T-cell (primary cell): ENCODE data around the gene RNF150. TPM values are rescaled to one million over a fixed set of nuclear protein-coding genes. Genes with fewer than 3 reads are reported as not detected.
A peak's percentile ranks its signal among the peaks of the same experiment; 100 is the strongest.

Source experiments
- ATAC-seq, 4 experiments: fragments of 200-7000 bp in 3 of 4; fragments of 150-1000 bp in 1 of 4; cut with Tn5 transposase; replicated peaks in 1 of 4; 1 replicate in 3 of 4; 2 replicates in 1 of 4; pipeline ENCODE4 v1.10.0; 2021; ENCODE audit warnings: moderate library complexity in 3 of 4, mild to moderate bottlenecking in 2 of 4, moderate number of reproducible peaks in 1 of 4
- CTCF ChIA-PET, 2 donors: fragments of 300-600 bp; sonication (Branson Sonifier 250); formaldehyde crosslinking; loops; one replicate each; lab custom pipeline; 2022; ENCODE audit warnings: antibody characterized with exemption in 2 of 2; lab: Charles Lee
- POLR2A ChIA-PET, 2 donors: fragments of 300-600 bp; sonication (Branson Sonifier 250); formaldehyde crosslinking; loops; one replicate each; lab custom pipeline; 2022; ENCODE audit warnings: antibody characterized with exemption in 2 of 2; lab: Charles Lee
- DNase-seq, 35 experiments: peaks; one replicate each; pipeline versions ENCODE4 v3.0.0 to v3.0.0-alpha.2; 2013 to 2023
- H3K27ac ChIP-seq: one replicate; pipeline ENCODE4 v1.5.1; 2013; ENCODE audit warnings: low read length
- H3K27me3 ChIP-seq, 2 experiments: replicated peaks in 1 of 2; 1 replicate in 1 of 2; 2 replicates in 1 of 2; pipeline versions ENCODE4 v1.6.1 to v1.7.0; 2013; ENCODE audit warnings: low read length in 1 of 2, mixed read lengths in 1 of 2; ENCODE audit not compliant: control insufficient read depth in 2 of 2, insufficient read depth in 2 of 2; ENCODE audit errors: extremely low read depth in 1 of 2
- H3K36me3 ChIP-seq, 2 donors: 1 replicate in 1 of 2; 2 replicates in 1 of 2; pipeline versions ENCODE4 v1.6.1 to v1.7.0; 2013; ENCODE audit warnings: low read length in 1 of 2; ENCODE audit not compliant: control insufficient read depth in 2 of 2, insufficient read depth in 1 of 2; ENCODE audit errors: extremely low read depth in 1 of 2
- H3K4me1 ChIP-seq, 2 experiments: 1 replicate in 1 of 2; 2 replicates in 1 of 2; pipeline versions ENCODE4 v1.6.1 to v1.7.0; 2013; ENCODE audit warnings: low read length in 2 of 2, mixed read lengths in 1 of 2; ENCODE audit not compliant: insufficient read depth in 2 of 2, control insufficient read depth in 1 of 2; ENCODE audit errors: extremely low read depth in 1 of 2
- H3K4me3 ChIP-seq, 2 donors: 1 replicate in 1 of 2; 2 replicates in 1 of 2; pipeline versions ENCODE4 v1.5.1 to v1.7.0; 2013; ENCODE audit warnings: mild to moderate bottlenecking in 2 of 2, low read length in 1 of 2, moderate library complexity in 1 of 2; ENCODE audit not compliant: control insufficient read depth in 1 of 2; ENCODE audit errors: extremely low read depth in 1 of 2
- H3K9me3 ChIP-seq: 2 replicates; pipeline ENCODE4 v1.7.0; 2013
- H3K27ac Mint-ChIP-seq, 2 donors: one replicate each; pipeline ENCODE4 v1.8.0; 2020 to 2021; ENCODE audit warnings: mild to moderate bottlenecking in 2 of 2, mixed read lengths in 2 of 2
- H3K27me3 Mint-ChIP-seq, 2 donors: one replicate each; pipeline ENCODE4 v1.8.0; 2021 to 2022; ENCODE audit warnings: mixed read lengths in 2 of 2
- H3K36me3 Mint-ChIP-seq: one replicate; pipeline ENCODE4 v1.8.0; 2021; ENCODE audit warnings: mixed read lengths
- H3K4me1 Mint-ChIP-seq, 3 donors: one replicate each; pipeline ENCODE4 v1.8.0; 2020 to 2022; ENCODE audit warnings: mixed read lengths in 3 of 3, mild to moderate bottlenecking in 1 of 3
- H3K4me3 Mint-ChIP-seq, 3 donors: one replicate each; pipeline ENCODE4 v1.8.0; 2020 to 2022; ENCODE audit warnings: mild to moderate bottlenecking in 3 of 3, mixed read lengths in 3 of 3, moderate library complexity in 3 of 3
- H3K9me3 Mint-ChIP-seq, 3 donors: one replicate each; pipeline ENCODE4 v1.8.0; 2020 to 2022; ENCODE audit warnings: mixed read lengths in 3 of 3
- WGBS: methylation state at CpG from one replicate; pipeline ENCODE4 v1.1.5; 2013; ENCODE audit warnings: missing lambda C conversion rate; ENCODE audit not compliant: insufficient coverage; 5-methylcytosine and 5-hydroxymethylcytosine counted together
- total RNA-seq, 35 experiments: library from RNA in 6 of 35; stranded (reverse) in 6 of 35; fragments of 120-200 nt in 1 of 35; gene quantifications; one replicate each; pipeline versions ENCODE4 v1.2.1 to v1.2.4 and lab custom pipeline; 2013 to 2026

RNF150 gene
- total RNA-seq, 5 donors from 2014 or later (not counting 1 experiment from before 2014, with no cell fraction given): 0.09 to 0.35 (median 0.30) TPM; not detected in 2

DNA sequence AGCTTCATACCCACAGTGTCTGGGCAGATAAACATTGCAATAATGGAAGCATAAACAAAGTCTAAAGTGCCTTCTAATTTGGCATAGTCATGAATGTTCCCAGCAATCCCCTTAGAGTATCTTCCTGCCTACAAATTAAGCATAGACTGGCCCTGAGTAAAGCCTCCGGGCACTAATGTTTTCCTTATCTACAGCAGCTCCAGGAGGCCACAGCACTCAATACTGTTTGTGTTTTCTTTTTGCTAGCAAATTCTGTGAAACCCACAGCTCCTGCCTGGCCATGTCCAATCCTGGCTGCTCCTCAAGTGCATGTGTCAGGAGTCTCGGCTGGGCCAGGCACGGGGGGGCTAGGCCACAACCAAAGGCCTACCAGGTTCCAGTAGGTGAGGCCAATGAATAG lies 274.4 kb downstream of the RNF150 start:
- H3K4me1 Mint-ChIP-seq: peaks cover 0 to 9% (median 9%) of the 10 kb centered on the region in 3 donors
- ChIA-PET CTCF (interaction anchor here (0.8 to 1.2 kb wide), 3 partner anchors 11 to 14 kb away, joined by 3 to 6 read pairs (median 4); no protein-coding TSS in a partner anchor), POLR2A (no interaction called here)
- peaks cover 0 to 4% of the 10 kb centered on the region in 2 experiments for H3K27me3 ChIP-seq
- H3K9me3 Mint-ChIP-seq: no peaks in the 10 kb centered on the region
- no peak overlapping the region for H3K27ac ChIP-seq
- no peaks in the 10 kb centered on the region for H3K36me3 ChIP-seq
- H3K4me3 Mint-ChIP-seq: no peak overlapping the region
- peaks cover 9 to 12% of the 10 kb centered on the region in 2 donors for H3K27me3 Mint-ChIP-seq
- no peaks in the 10 kb centered on the region for H3K9me3 ChIP-seq
- DNase-seq: no peak
- ATAC-seq: no peak
- H3K4me3 ChIP-seq: no peak overlapping the region
- H3K36me3 Mint-ChIP-seq: no peaks in the 10 kb centered on the region
- no peaks in the 10 kb centered on the region for H3K4me1 ChIP-seq
- WGBS: no CpG with 5 or more reads among the region's 3 CpGs
- H3K27ac Mint-ChIP-seq: no peak overlapping the region

DNA sequence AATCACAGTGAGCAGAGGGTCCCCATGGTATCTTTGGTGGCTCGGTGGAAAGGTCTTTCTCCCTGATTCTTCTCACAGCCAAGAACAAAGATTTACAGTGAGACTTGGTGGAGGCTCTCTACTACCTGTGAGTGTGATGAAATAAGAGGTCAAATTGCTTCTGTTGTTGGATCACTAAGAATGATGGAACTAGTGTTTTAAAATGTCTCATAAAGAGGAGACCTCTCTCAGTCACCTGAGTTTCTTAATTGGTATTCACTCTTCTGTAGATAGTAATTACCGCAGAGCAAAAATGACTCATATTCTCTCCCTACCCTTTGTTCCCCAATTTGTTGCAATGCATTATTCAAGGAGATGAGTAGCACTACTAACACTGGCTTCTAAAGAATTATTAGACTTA lies 276.2 kb downstream of the RNF150 start:
- Mint-ChIP-seq H3K36me3 (no peaks in the 10 kb centered on the region), H3K4me3 (no peak overlapping the region), H3K4me1 (peaks cover 0 to 3% (median under 1%) of the 10 kb centered on the region in 3 donors), H3K9me3 (no peaks in the 10 kb centered on the region), H3K27me3 (peaks cover 11 to 16% of the 10 kb centered on the region in 2 donors), H3K27ac (no peak overlapping the region)
- ATAC-seq (no peak), DNase-seq (no peak)
- Histone ChIP-seq H3K4me1 (no peaks in the 10 kb centered on the region), H3K27me3 (peaks cover 0 to 4% of the 10 kb centered on the region in 2 experiments), H3K27ac (no peak overlapping the region), H3K4me3 (no peak overlapping the region), H3K36me3 (no peaks in the 10 kb centered on the region), H3K9me3 (no peaks in the 10 kb centered on the region)
- no CpG with 5 or more reads among the region's 2 CpGs for WGBS
- POLR2A ChIA-PET: no interaction called here
- CTCF ChIA-PET: interaction anchor here in 1 of 2 donors (0.6 kb wide), 1 partner anchor 1228 kb away, joined by 5 read pairs; no protein-coding TSS in a partner anchor

DNA sequence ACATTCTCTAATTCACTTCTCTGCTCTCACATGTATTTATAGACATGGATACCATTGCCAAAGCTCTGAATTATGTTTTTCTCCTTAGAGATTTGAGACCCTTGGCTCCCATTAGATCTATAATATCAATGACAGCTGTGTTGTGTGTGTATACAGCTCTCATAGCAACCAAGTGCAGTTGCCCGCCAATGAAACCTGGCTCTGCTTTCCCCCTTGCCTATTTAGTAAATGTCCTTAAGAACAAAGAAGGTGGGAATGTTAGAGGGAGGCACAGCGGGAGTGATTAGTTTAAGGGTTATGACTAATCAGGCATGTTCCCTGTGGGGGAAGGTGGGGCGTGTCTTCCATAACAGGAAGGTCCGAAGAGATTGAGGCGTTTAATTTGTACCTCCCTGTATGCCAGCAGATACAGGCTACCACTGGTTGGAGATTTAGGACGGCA lies 276.6 kb downstream of the RNF150 start:
- WGBS: 81% methylated on average over 3 of the region's 6 CpGs
- H3K4me3 Mint-ChIP-seq: no peak overlapping the region
- H3K9me3 Mint-ChIP-seq: no peaks in the 10 kb centered on the region
- no peaks in the 10 kb centered on the region for H3K4me1 ChIP-seq
- no peak overlapping the region for H3K27ac Mint-ChIP-seq
- ChIA-PET POLR2A (no interaction called here), CTCF (no interaction called here)
- no peak overlapping the region for H3K27ac ChIP-seq
- H3K9me3 ChIP-seq: no peaks in the 10 kb centered on the region
- no peak overlapping the region for H3K4me3 ChIP-seq
- no peaks in the 10 kb centered on the region for H3K36me3 Mint-ChIP-seq
- H3K27me3 Mint-ChIP-seq: peaks cover 10 to 15% of the 10 kb centered on the region in 2 donors
- peaks cover 0 to 3% (median 0%) of the 10 kb centered on the region in 3 donors for H3K4me1 Mint-ChIP-seq
- H3K27me3 ChIP-seq: peaks cover 0 to 4% of the 10 kb centered on the region in 2 experiments
- no peaks in the 10 kb centered on the region for H3K36me3 ChIP-seq
- ATAC-seq: no peak
- no peak for DNase-seq

- H3K27ac Mint-ChIP-seq: no peak overlapping the region
- ChIA-PET CTCF (no interaction called here), POLR2A (no interaction called here)
- DNase-seq (no peak), ATAC-seq (no peak)
- Histone ChIP-seq H3K27ac (no peak overlapping the region), H3K4me1 (no peaks in the 10 kb centered on the region), H3K27me3 (peaks cover 0 to 4% of the 10 kb centered on the region in 2 experiments), H3K9me3 (no peaks in the 10 kb centered on the region), H3K36me3 (no peaks in the 10 kb centered on the region), H3K4me3 (no peak overlapping the region)
- no peaks in the 10 kb centered on the region for H3K9me3 Mint-ChIP-seq
- H3K4me1 Mint-ChIP-seq: no peaks in the 10 kb centered on the region
- no peak overlapping the region for H3K4me3 Mint-ChIP-seq
- H3K36me3 Mint-ChIP-seq: no peaks in the 10 kb centered on the region
- peaks cover 14 to 15% of the 10 kb centered on the region in 2 donors for H3K27me3 Mint-ChIP-seq
- 50% methylated on average over 1 of the region's 2 CpGs for WGBS
Measured at GRCh38 chr4:140854168-140854567, 279.1 kb downstream of the RNF150 start.

GRCh38 chr4:140851804-140852203 lies 281.5 kb downstream of the RNF150 start:
- Histone ChIP-seq H3K27me3 (peaks cover 0 to 4% of the 10 kb centered on the region in 2 experiments), H3K36me3 (no peaks in the 10 kb centered on the region), H3K27ac (no peak overlapping the region), H3K4me1 (no peaks in the 10 kb centered on the region), H3K9me3 (no peaks in the 10 kb centered on the region), H3K4me3 (no peak overlapping the region)
- no peaks in the 10 kb centered on the region for H3K4me1 Mint-ChIP-seq
- no peaks in the 10 kb centered on the region for H3K9me3 Mint-ChIP-seq
- POLR2A ChIA-PET: no interaction called here
- ATAC-seq (no peak), DNase-seq (no peak)
- CTCF ChIA-PET: interaction anchor here in 1 of 2 donors (0.5 kb wide), 1 partner anchor 14 kb away, joined by 3 read pairs; no protein-coding TSS in a partner anchor
- no peaks in the 10 kb centered on the region for H3K36me3 Mint-ChIP-seq
- peaks cover 16 to 17% of the 10 kb centered on the region in 2 donors for H3K27me3 Mint-ChIP-seq
- no peak overlapping the region for H3K4me3 Mint-ChIP-seq
- WGBS: no CpG with 5 or more reads among the region's 1 CpG
- H3K27ac Mint-ChIP-seq: no peak overlapping the region

DNA sequence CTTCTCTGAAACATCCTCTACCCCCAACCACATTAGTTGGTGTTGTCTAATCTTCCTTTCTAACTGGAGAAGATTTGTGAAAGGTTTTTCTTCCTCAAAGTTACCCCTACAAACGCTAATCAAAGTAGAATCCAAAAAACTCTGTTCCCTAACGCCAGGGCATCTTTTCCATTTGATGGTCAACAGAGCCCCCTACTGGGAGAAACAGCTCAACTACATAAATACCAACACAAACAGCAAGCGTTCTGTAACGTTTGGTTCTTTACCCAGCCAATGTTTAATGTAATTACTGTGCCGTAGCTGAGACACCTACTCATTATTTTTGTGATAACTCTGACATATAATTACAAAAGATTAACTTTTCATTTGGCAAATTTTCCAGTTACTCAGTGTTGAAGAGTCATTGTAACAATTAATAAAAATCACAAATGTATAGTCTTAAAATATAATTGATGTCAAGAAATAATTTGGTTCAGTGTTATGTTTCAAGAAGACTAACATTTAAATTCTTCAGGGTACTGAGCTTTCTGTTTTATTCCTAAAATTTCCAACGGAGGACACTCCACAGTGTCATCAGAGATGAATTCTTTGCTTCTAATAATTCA lies 282.1 kb downstream of the RNF150 start:
- H3K4me3 ChIP-seq: no peak overlapping the region
- no CpG with 5 or more reads among the region's 6 CpGs for WGBS
- no peaks in the 10 kb centered on the region for H3K9me3 ChIP-seq
- Mint-ChIP-seq H3K9me3 (no peaks in the 10 kb centered on the region), H3K36me3 (no peaks in the 10 kb centered on the region), H3K4me1 (no peaks in the 10 kb centered on the region), H3K4me3 (no peak overlapping the region), H3K27me3 (peaks cover 17 to 19% of the 10 kb centered on the region in 2 donors), H3K27ac (no peak overlapping the region)
- no peak overlapping the region for H3K27ac ChIP-seq
- no peaks in the 10 kb centered on the region for H3K4me1 ChIP-seq
- no peak for ATAC-seq
- POLR2A ChIA-PET: no interaction called here
- peak in 3 of 35 experiments; percentile 1 to 26 (median 6) for DNase-seq
- H3K36me3 ChIP-seq: no peaks in the 10 kb centered on the region
- peaks cover 0 to 4% of the 10 kb centered on the region in 2 experiments for H3K27me3 ChIP-seq
- CTCF ChIA-PET: no interaction called here
